ENCODE data around the gene SMIM45.
A peak's percentile ranks its signal among the peaks of the same experiment; 100 is the strongest.

Gene SMIM45

GRCh38 chr22:41915786-41916493, 36.0 kb upstream of the SMIM45 start:
- DNase-seq (ENCODE audit: low spot score) = no peak

GRCh38 chr22:41916745-41917358, 35.1 kb upstream of the SMIM45 start:
- DNase-seq (ENCODE audit: low spot score) = no peak

GRCh38 chr22:41917375-41917902, 34.5 kb upstream of the SMIM45 start:
- DNase-seq (ENCODE audit: low spot score) = no peak

GRCh38 chr22:41917903-41918791, 33.8 kb upstream of the SMIM45 start:
- DNase-seq (ENCODE audit: low spot score) = no peak

GRCh38 chr22:41919357-41920224, 32.4 kb upstream of the SMIM45 start:
- peak; percentile 81 for DNase-seq (ENCODE audit: low spot score)

GRCh38 chr22:41920271-41920976, 31.5 kb upstream of the SMIM45 start:
- DNase-seq (ENCODE audit: low spot score) = no peak

GRCh38 chr22:41922328-41922727, 29.6 kb upstream of the SMIM45 start:
- DNase-seq (ENCODE audit: low spot score) = no peak

- no peak for DNase-seq (ENCODE audit: low spot score)
Measured at GRCh38 chr22:41922940-41923594, 28.9 kb upstream of the SMIM45 start.

- no peak for DNase-seq (ENCODE audit: low spot score)
Measured at GRCh38 chr22:41923595-41924276, 28.2 kb upstream of the SMIM45 start.

- DNase-seq (ENCODE audit: low spot score) = peak; percentile 79
Measured at GRCh38 chr22:41925783-41926460, 26.0 kb upstream of the SMIM45 start.

GRCh38 chr22:41927813-41928212, 24.1 kb upstream of the SMIM45 start:
- no peak for DNase-seq (ENCODE audit: low spot score)

- DNase-seq (ENCODE audit: low spot score) = no peak
Measured at GRCh38 chr22:41928593-41929417, 23.1 kb upstream of the SMIM45 start.

GRCh38 chr22:41929418-41929810, 22.5 kb upstream of the SMIM45 start:
- no peak for DNase-seq (ENCODE audit: low spot score)

- no peak for DNase-seq (ENCODE audit: low spot score)
Measured at GRCh38 chr22:41931701-41932269, 20.2 kb upstream of the SMIM45 start.

- DNase-seq (ENCODE audit: low spot score) = no peak
Measured at GRCh38 chr22:41932353-41932752, 19.6 kb upstream of the SMIM45 start.

GRCh38 chr22:41933411-41934177, 18.4 kb upstream of the SMIM45 start:
- no peak for DNase-seq (ENCODE audit: low spot score)

Measured in AG20443 (cell line).